IMR-90 (cell line): ENCODE results near the gene LYRM2. TPM values are rescaled to one million over a fixed set of nuclear protein-coding genes. Genes with fewer than 3 reads are reported as not detected.

Source experiments
- ATAC-seq: fragments of 200-7000 bp; cut with Tn5 transposase; 2 replicates; pipeline ENCODE4 v1.9.1; 2020; ENCODE audit warnings: low read depth, mild to moderate bottlenecking, moderate library complexity
- BruUV-seq: library from RNA; stranded (reverse); fragments of 400-500 nt; replicated peaks from 2 replicates; lab custom pipeline; 2021; lab: Mats Ljungman, UMichigan
- CTCF ChIA-PET: fragments of 300-600 bp; formaldehyde crosslinking; extraction: SDS; loops from one replicate; lab custom pipeline; 2021; ENCODE audit warnings: antibody characterized with exemption; lab: Yijun Ruan, JAX
- POLR2A ChIA-PET: fragments of 300-600 bp; sonication (Branson Sonifier 250); formaldehyde crosslinking; loops from one replicate; lab custom pipeline; 2022; ENCODE audit warnings: antibody characterized with exemption; ENCODE audit not compliant: unreplicated experiment; lab: Charles Lee
- DNase-seq: peaks from one replicate; pipeline ENCODE4 v3.0.0; 2013
- H2AFZ ChIP-seq: replicated peaks from 2 replicates; pipeline ENCODE3; 2013; ENCODE audit warnings: low read length, mild to moderate bottlenecking; ENCODE audit not compliant: poor library complexity
- H2AK5ac ChIP-seq: 2 replicates; pipeline ENCODE4 v1.6.1; 2013; ENCODE audit warnings: low read depth, low read length, inconsistent platforms
- H2AK9ac ChIP-seq: replicated peaks from 2 replicates; pipeline ENCODE3; 2013; ENCODE audit warnings: mild to moderate bottlenecking, low read depth, low read length, moderate library complexity; ENCODE audit not compliant: poor library complexity
- H2BK120ac ChIP-seq: 2 replicates; pipeline ENCODE4 v1.6.1; 2013; ENCODE audit warnings: low read depth, low read length, inconsistent platforms
- H2BK15ac ChIP-seq: 3 replicates; pipeline ENCODE4 v1.6.1; 2013; ENCODE audit warnings: low read depth, low read length, inconsistent platforms
- H2BK20ac ChIP-seq: 2 replicates; pipeline ENCODE4 v1.6.1; 2013; ENCODE audit warnings: low read depth, mild to moderate bottlenecking, inconsistent platforms, low read length, moderate library complexity
- H2BK5ac ChIP-seq: 2 replicates; pipeline ENCODE4 v1.6.1; 2013; ENCODE audit warnings: mild to moderate bottlenecking, low read depth, low read length, inconsistent platforms; ENCODE audit not compliant: poor library complexity, severe bottlenecking
- H3K14ac ChIP-seq: replicated peaks from 2 replicates; pipeline ENCODE4 v1.6.1; 2013; ENCODE audit warnings: low read depth, low read length, inconsistent platforms
- H3K18ac ChIP-seq: 2 replicates; pipeline ENCODE4 v1.6.1; 2013; ENCODE audit warnings: low read depth, low read length, control low read depth
- H3K23ac ChIP-seq: 2 replicates; pipeline ENCODE4 v1.6.1; 2013; ENCODE audit warnings: low read depth, low read length, inconsistent platforms
- H3K27ac ChIP-seq: 2 replicates; pipeline ENCODE4 v1.5.1; 2013; ENCODE audit warnings: mild to moderate bottlenecking, control low read depth, low read length; ENCODE audit not compliant: insufficient read depth
- H3K27me3 ChIP-seq: 2 replicates; pipeline ENCODE4 v1.6.1; 2013; ENCODE audit warnings: low read length; ENCODE audit not compliant: control insufficient read depth, insufficient read depth
- H3K36me3 ChIP-seq: 2 replicates; pipeline ENCODE4 v1.6.1; 2013; ENCODE audit warnings: low read length, mixed read lengths; ENCODE audit not compliant: control insufficient read depth, insufficient read depth
- H3K4ac ChIP-seq: 2 replicates; pipeline ENCODE4 v1.6.1; 2013; ENCODE audit warnings: low read depth, low read length, inconsistent platforms
- H3K4me1 ChIP-seq: 2 replicates; pipeline ENCODE4 v1.6.1; 2013; ENCODE audit warnings: low read length, mixed read lengths; ENCODE audit not compliant: control insufficient read depth, insufficient read depth
- H3K4me2 ChIP-seq: 2 replicates; pipeline ENCODE4 v1.6.1; 2013; ENCODE audit warnings: low read depth, mild to moderate bottlenecking, control low read depth, low read length, moderate library complexity
- H3K4me3 ChIP-seq: 2 replicates; pipeline ENCODE4 v1.5.1; 2013; ENCODE audit warnings: low read depth, mild to moderate bottlenecking, control low read depth, low read length, moderate library complexity; ENCODE audit not compliant: insufficient read depth
- H3K56ac ChIP-seq: 2 replicates; pipeline ENCODE4 v1.6.1; 2013; ENCODE audit warnings: low read length, inconsistent platforms; ENCODE audit not compliant: insufficient read depth; ENCODE audit errors: extremely low read depth
- H3K79me1 ChIP-seq, 2 experiments: 2 replicates each; pipeline ENCODE4 v1.6.1; 2013; ENCODE audit warnings: low read length in 2 of 2, inconsistent platforms in 1 of 2, low read depth in 1 of 2
- H3K9ac ChIP-seq: 2 replicates; pipeline ENCODE4 v1.6.1; 2013; ENCODE audit warnings: low read depth, low read length, control low read depth
- H3K9me1 ChIP-seq: 2 replicates; pipeline ENCODE4 v1.6.1; 2013; ENCODE audit warnings: low read length, inconsistent platforms; ENCODE audit not compliant: insufficient read depth
- H3K9me3 ChIP-seq: 2 replicates; pipeline ENCODE4 v1.6.1; 2013; ENCODE audit warnings: low read length; ENCODE audit not compliant: control insufficient read depth, insufficient read depth
- H4K20me1 ChIP-seq: 2 replicates; pipeline ENCODE4 v1.6.1; 2013; ENCODE audit warnings: low read length, inconsistent platforms; ENCODE audit not compliant: insufficient read depth
- H4K5ac ChIP-seq: 2 replicates; pipeline ENCODE4 v1.6.1; 2013; ENCODE audit warnings: mild to moderate bottlenecking, low read depth, low read length, control low read depth
- H4K8ac ChIP-seq, 2 experiments: 2 replicates each; pipeline ENCODE4 v1.6.1; 2013; ENCODE audit warnings: low read depth in 2 of 2, low read length in 2 of 2, control low read depth in 1 of 2, inconsistent platforms in 1 of 2
- H4K91ac ChIP-seq: 2 replicates; pipeline ENCODE4 v1.6.1; 2013; ENCODE audit warnings: low read depth, low read length, inconsistent platforms; ENCODE audit not compliant: insufficient read depth
- BHLHE40 ChIP-seq: fragments of 150-350 bp; IDR thresholded peaks from 2 replicates; pipeline ENCODE4 v1.6.1; 2016; ENCODE audit warnings: mild to moderate bottlenecking, low read depth, low read length
- ELK1 ChIP-seq: fragments of 150-350 bp; IDR thresholded peaks from 2 replicates; pipeline ENCODE4 v1.6.1; 2016; ENCODE audit warnings: low read depth, mild to moderate bottlenecking, low read length, moderate library complexity, borderline replicate concordance
- MAZ ChIP-seq: IDR thresholded peaks from 2 replicates; pipeline ENCODE4 v1.6.1; 2012; ENCODE audit warnings: low read depth, mild to moderate bottlenecking, low read length, improper control_type of control experiment, moderate library complexity, borderline replicate concordance
- NFE2L2 ChIP-seq: fragments of 150-350 bp; IDR thresholded peaks from 2 replicates; pipeline ENCODE4 v1.6.1; 2016; ENCODE audit warnings: low read depth, mild to moderate bottlenecking, low read length
- POLR2A ChIP-seq: IDR thresholded peaks from 2 replicates; pipeline ENCODE4 v1.6.1; 2012; ENCODE audit warnings: mild to moderate bottlenecking, low read depth, low read length
- RCOR1 ChIP-seq: IDR thresholded peaks from 2 replicates; pipeline ENCODE4 v1.6.1; 2012; ENCODE audit warnings: mild to moderate bottlenecking, low read length, improper control_type of control experiment; ENCODE audit not compliant: insufficient replicate concordance
- RFX5 ChIP-seq: IDR thresholded peaks from 2 replicates; pipeline ENCODE4 v1.8.0; 2012; ENCODE audit warnings: low read depth, mild to moderate bottlenecking, low read length, moderate library complexity
- SMC3 ChIP-seq: fragments of 150-350 bp; IDR thresholded peaks from 2 replicates; pipeline ENCODE4 v1.6.1; 2016; ENCODE audit warnings: low read depth, mild to moderate bottlenecking, antibody characterized with exemption, low read length, moderate library complexity
- WGBS, 2 experiments: methylation state at CpG; one replicate each; pipeline versions ENCODE4 v1.1.5 to v1.1.7; 2013; ENCODE audit warnings: missing lambda C conversion rate in 2 of 2; ENCODE audit not compliant: insufficient read length in 1 of 2; ENCODE audit errors: extremely low coverage in 2 of 2; 5-methylcytosine and 5-hydroxymethylcytosine counted together
- dilution Hi-C: fragments of 300-500 bp; cut with HindIII; formaldehyde crosslinking; loops from one replicate; pipeline ENCODE4 v1.14.3; 2018; ENCODE audit warnings: low sequenced_read_pairs; ENCODE audit not compliant: unreplicated experiment
- in situ Hi-C: fragments of 300-500 bp; cut with MboI; formaldehyde crosslinking; loops from 3 replicates; pipeline ENCODE4 v1.14.3; 2019; ENCODE audit warnings: low sequenced_read_pairs, inconsistent platforms, mixed read lengths
- intact Hi-C: fragments of 100-400 bp; cut with micrococcal nuclease; formaldehyde crosslinking; loops from 2 replicates; pipeline ENCODE4 v1.10.0; 2022
- polyA plus RNA-seq, 3 experiments: library from polyadenylated mRNA; depleted of rRNA; stranded (reverse); fragments of >200 nt; gene quantifications; 2 replicates each; pipeline ENCODE4 v1.2.3, GENCODE V29; 2012; ENCODE audit warnings: low replicate concordance in 1 of 3
- total RNA-seq: library from RNA; depleted of rRNA; stranded (reverse); fragments of >200 nt; gene quantifications from 2 replicates; pipeline ENCODE4 v1.2.3, GENCODE V29; 2012

LYRM2 gene
- total and polyA plus RNA-seq, 2 of the 4 experiments (the other 2 are of a cell fraction): 14.0 to 24.0 TPM

GRCh38 chr6:89539779-89540178 is 98.8 kb downstream of the LYRM2 start:
- H3K4ac ChIP-seq: no peak overlapping the region
- H2AFZ ChIP-seq: no peak overlapping the region
- H3K4me2 ChIP-seq: no peak overlapping the region
- in situ Hi-C loops: no loop called here
- no peak overlapping the region for H4K5ac ChIP-seq
- H3K4me3 ChIP-seq: no peak overlapping the region
- no peaks in the 10 kb centered on the region for H4K20me1 ChIP-seq
- ATAC-seq (no peak), DNase-seq (no peak)
- CTCF ChIA-PET: no interaction called here
- dilution Hi-C loops: no loop called here
- H3K18ac ChIP-seq: no peak overlapping the region
- H3K14ac ChIP-seq: no peak overlapping the region
- no peaks in the 10 kb centered on the region for H3K79me1 ChIP-seq
- H3K9ac ChIP-seq: no peak overlapping the region
- H2BK20ac ChIP-seq: no peak overlapping the region
- H3K9me3 ChIP-seq: no peaks in the 10 kb centered on the region
- POLR2A ChIA-PET: no interaction called here
- no peaks in the 10 kb centered on the region for H3K9me1 ChIP-seq
- no peak overlapping the region for H4K8ac ChIP-seq
- H3K27me3 ChIP-seq: no peaks in the 10 kb centered on the region
- H2BK120ac ChIP-seq: no peak overlapping the region
- H3K23ac ChIP-seq: no peak overlapping the region
- no peak overlapping the region for H2BK5ac ChIP-seq
- no CpG with 5 or more reads among the region's 2 CpGs for WGBS, 2 experiments
- no peak overlapping the region for H3K27ac ChIP-seq
- no peak overlapping the region for H4K91ac ChIP-seq
- no peaks in the 10 kb centered on the region for H3K4me1 ChIP-seq
- H3K56ac ChIP-seq: no peak overlapping the region
- TF ChIP-seq SMC3: no peak
- no peak for TF ChIP-seq RFX5
- TF ChIP-seq BHLHE40: no peak
- TF ChIP-seq MAZ: no peak
- TF ChIP-seq NFE2L2: no peak
- no peak for TF ChIP-seq ELK1
- TF ChIP-seq RCOR1: no peak
- TF ChIP-seq POLR2A: no peak
- no peaks in the 10 kb centered on the region for H3K36me3 ChIP-seq
- intact Hi-C loops: no loop called here
- H2AK9ac ChIP-seq: no peak overlapping the region
- no peak overlapping the region for H2BK15ac ChIP-seq
- H2AK5ac ChIP-seq: no peak overlapping the region
- no TSS peak for BruUV-seq
